Measurements from ENCODE around the gene SERPINA9.

SERPINA9 gene

GRCh38 chr14:94461526-94462218 lies 14.3 kb downstream of the SERPINA9 start:
- DNase-seq = no peak

GRCh38 chr14:94460631-94461416 lies 15.2 kb downstream of the SERPINA9 start:
- DNase-seq = no peak

GRCh38 chr14:94458558-94459205 lies 17.3 kb downstream of the SERPINA9 start:
- no peak for DNase-seq

- no peak for DNase-seq
These were observed 17.9 kb downstream of the SERPINA9 start for GRCh38 chr14:94458096-94458495.

GRCh38 chr14:94455928-94456327 lies 20.1 kb downstream of the SERPINA9 start:
- DNase-seq = no peak

GRCh38 chr14:94451826-94452225 lies 24.2 kb downstream of the SERPINA9 start:
- no peak for DNase-seq

- DNase-seq = no peak
These were observed 24.8 kb downstream of the SERPINA9 start for GRCh38 chr14:94451091-94451771.

- no peak for DNase-seq
These were observed 25.3 kb downstream of the SERPINA9 start for GRCh38 chr14:94450722-94451090.

GRCh38 chr14:94449930-94450329 lies 26.1 kb downstream of the SERPINA9 start:
- no peak for DNase-seq

GRCh38 chr14:94448071-94448808 lies 27.8 kb downstream of the SERPINA9 start:
- no peak for DNase-seq

- no peak for DNase-seq
These were observed 28.8 kb downstream of the SERPINA9 start for GRCh38 chr14:94447206-94447605.

GRCh38 chr14:94446126-94446525 lies 29.9 kb downstream of the SERPINA9 start:
- no peak for DNase-seq

GRCh38 chr14:94445003-94445402 lies 31.0 kb downstream of the SERPINA9 start:
- no peak for DNase-seq

- no peak for DNase-seq
These were observed 34.3 kb downstream of the SERPINA9 start for GRCh38 chr14:94441531-94442205.

GRCh38 chr14:94441130-94441529 lies 34.9 kb downstream of the SERPINA9 start:
- DNase-seq = no peak

- no peak for DNase-seq
These were observed 36.4 kb downstream of the SERPINA9 start for GRCh38 chr14:94439453-94440057.

GRCh38 chr14:94428610-94429009 lies 47.4 kb downstream of the SERPINA9 start:
- no peak for DNase-seq

GRCh38 chr14:94427016-94427613 lies 48.9 kb downstream of the SERPINA9 start:
- DNase-seq = no peak

GRCh38 chr14:94426526-94426925 lies 49.5 kb downstream of the SERPINA9 start:
- no peak for DNase-seq

- DNase-seq = no peak
These were observed 51.6 kb downstream of the SERPINA9 start for GRCh38 chr14:94424371-94424770.

- DNase-seq = peak; percentile 15
These were observed 52.4 kb downstream of the SERPINA9 start for GRCh38 chr14:94423453-94424056.
